GM12891 (cell line): ENCODE measurements around the gene CLDN3.

Experiments used
- PAX5 ChIP-seq: IDR thresholded peaks from 2 replicates; pipeline ENCODE4 v1.6.1; 2011; ENCODE audit warnings: low read length, moderate library complexity, mild to moderate bottlenecking; ENCODE audit not compliant: insufficient read depth, severe bottlenecking
- POLR2A ChIP-seq: IDR thresholded peaks from 2 replicates; pipeline ENCODE4 v1.6.1; 2011; ENCODE audit warnings: low read depth, low read length, control low read depth
- POLR2AphosphoS5 ChIP-seq: IDR thresholded peaks from 2 replicates; pipeline ENCODE4 v1.6.1; 2011; ENCODE audit warnings: low read depth, low read length, control low read depth
- POU2F2 ChIP-seq: IDR thresholded peaks from 2 replicates; pipeline ENCODE4 v1.6.1; 2011; ENCODE audit warnings: low read depth, mild to moderate bottlenecking, control low read depth, low read length, moderate library complexity
- SPI1 ChIP-seq: IDR thresholded peaks from 2 replicates; pipeline ENCODE4 v1.6.1; 2011; ENCODE audit warnings: low read depth, low read length, control low read depth
- TAF1 ChIP-seq: IDR thresholded peaks from 2 replicates; pipeline ENCODE4 v1.6.1; 2011; ENCODE audit warnings: low read depth, low read length, control low read depth

DNA sequence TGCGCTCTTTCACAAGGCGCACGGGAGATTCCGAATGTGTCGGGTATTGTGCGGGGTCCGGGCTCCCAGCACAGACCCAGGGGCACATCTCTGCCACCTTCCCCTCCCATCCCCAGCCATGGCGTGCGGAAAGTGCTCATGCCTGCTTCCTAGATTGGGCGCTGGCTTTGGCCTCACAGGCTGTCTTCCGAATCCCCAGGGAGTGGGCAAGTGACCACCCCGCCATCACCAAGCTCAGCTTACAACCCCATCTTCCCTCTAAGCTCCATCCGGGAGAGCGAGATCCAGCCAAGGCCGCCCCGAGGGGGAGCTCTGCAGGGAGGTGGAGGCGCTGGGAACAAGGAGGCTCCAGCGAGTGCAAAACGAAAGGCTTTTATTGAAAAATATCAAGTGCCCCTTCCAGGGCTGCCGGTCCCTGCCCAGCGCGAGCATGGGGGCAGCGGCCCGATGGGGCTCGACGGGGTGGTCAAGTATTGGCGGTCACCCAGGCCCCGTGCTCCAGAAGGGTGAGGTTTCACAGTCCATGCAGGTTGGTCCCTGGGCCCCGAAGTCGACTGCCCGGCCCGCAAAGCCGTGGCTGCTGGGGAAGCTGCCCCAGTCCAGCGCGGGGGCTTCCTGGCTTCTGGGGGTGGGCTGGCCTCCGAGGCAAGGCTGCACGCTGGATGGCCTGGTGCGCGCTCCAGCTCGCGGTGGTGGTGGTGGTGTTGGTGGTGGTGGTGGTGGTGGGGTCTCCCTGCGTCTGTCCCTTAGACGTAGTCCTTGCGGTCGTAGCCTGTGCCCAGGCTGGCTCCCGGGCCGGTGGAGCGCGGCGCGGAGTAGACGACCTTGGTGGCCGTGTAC, 1.2 kb downstream of the CLDN3 start:
- TF ChIP-seq POLR2AphosphoS5 (no peak), POLR2A (no peak), TAF1 (no peak), POU2F2 (no peak), SPI1 (no peak), PAX5 (no peak)
